HG02588 (cell line): ENCODE measurements around the gene SYT9.

Source experiments
- ATAC-seq: cut with Tn5 transposase; IDR thresholded peaks from one replicate; pipeline ENCODE4 v1.9.1; 2021; ENCODE audit warnings: mild to moderate bottlenecking, moderate library complexity; ENCODE audit not compliant: unreplicated experiment

SYT9 gene

DNA sequence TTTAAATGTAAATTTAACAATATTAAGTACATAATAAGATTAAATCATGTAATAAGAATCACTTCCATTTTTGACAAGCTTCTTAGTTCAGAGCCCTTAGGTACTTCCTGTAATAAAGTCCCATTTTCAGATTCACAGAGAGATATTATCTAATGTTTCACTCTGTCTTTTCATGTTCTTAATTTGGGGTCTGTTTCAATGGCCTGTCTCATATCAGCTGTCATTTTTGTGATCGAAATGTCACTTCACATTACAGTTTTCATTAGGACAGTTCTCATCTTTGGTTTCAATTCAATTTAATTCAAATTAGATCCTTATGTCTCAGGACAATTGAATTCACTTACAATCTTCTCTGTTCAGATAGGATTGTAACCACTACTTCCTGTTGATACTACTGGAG is 211.0 kb downstream of the SYT9 start:
- no peak for ATAC-seq

DNA sequence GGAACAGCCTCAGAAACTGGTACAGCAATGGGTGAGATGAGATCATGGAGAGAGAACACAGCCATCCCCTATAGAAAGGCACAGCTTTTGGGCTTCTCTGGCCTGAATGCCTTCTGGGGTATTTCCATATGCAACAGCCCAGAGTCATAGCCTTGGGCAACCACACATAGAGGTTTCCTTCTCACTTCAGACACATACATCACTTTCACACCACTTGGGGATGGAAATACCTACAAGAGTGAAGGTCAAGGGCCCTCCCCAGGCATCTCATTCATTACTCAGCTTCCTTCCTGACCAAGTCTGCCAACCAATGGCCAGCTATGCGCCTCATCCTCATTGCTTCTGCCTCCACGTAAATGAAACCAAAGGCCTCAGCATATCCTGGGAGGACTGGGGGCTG is 215.9 kb downstream of the SYT9 start:
- peak; percentile 95 for ATAC-seq

DNA sequence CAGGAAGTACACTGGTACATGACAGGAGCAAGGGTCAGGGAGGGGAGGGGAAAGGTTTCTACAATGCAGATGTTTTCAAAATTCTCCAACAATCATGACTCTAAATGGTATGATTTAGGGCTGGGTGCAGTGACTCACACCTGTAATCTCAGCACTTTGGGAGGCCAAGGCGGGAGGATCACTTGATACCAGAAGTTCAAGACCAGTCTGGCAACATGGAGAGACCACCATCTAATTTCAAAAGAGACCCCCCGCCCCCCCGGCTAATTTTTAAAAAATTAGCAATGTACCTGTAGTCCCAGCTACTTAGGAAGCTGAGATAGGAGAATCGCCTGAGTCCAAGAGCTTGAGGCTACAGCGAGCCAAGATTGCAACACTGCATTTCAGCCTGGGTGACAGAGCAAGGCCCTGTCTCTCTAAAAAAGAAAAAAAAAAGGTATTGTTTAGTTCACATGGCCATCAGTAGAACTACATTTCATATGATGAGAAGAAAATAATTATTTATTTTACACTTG is 217.7 kb downstream of the SYT9 start:
- no peak for ATAC-seq

- ATAC-seq: no peak
Observed at GRCh38 chr11:7471071-7471470, 219.4 kb downstream of the SYT9 start.

GRCh38 chr11:7473717-7474116 is 222.0 kb downstream of the SYT9 start:
- peak; percentile 95 for ATAC-seq

GRCh38 chr11:7480113-7480512 is 228.4 kb downstream of the SYT9 start:
- ATAC-seq: no peak

GRCh38 chr11:7484131-7484530 is 232.4 kb downstream of the SYT9 start:
- no peak for ATAC-seq

GRCh38 chr11:7484645-7485044 is 232.9 kb downstream of the SYT9 start:
- no peak for ATAC-seq

GRCh38 chr11:7485186-7486097 is 233.7 kb downstream of the SYT9 start, which contains the start of gene OLFML1:
OLFML1 (plus strand) TSS chr11:7485506; CDS start chr11:7485876, 370 bp downstream.
- no peak for ATAC-seq

GRCh38 chr11:7486098-7486780 is 234.5 kb downstream of the SYT9 start:
- no peak for ATAC-seq

- ATAC-seq: no peak
Observed at GRCh38 chr11:7486781-7487140, 235.1 kb downstream of the SYT9 start.

DNA sequence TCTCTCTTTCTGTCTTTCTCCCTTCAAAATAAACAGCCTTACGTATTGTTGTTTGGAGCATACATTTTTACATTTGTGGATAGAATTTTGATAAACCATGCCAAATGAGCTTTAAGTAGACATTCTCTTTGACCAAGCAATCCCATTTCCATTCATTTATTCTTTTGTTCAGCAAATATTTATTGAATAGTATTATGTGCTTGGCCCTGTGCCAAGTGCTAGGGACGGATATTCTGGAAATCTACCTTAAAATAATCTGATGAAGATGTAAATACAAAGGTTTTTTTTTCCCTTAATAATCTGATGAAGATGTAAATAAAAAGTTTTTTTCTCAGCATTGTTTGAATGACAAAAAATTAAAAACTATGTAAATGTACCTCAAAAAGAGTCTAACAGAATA is 235.7 kb downstream of the SYT9 start:
- no peak for ATAC-seq

DNA sequence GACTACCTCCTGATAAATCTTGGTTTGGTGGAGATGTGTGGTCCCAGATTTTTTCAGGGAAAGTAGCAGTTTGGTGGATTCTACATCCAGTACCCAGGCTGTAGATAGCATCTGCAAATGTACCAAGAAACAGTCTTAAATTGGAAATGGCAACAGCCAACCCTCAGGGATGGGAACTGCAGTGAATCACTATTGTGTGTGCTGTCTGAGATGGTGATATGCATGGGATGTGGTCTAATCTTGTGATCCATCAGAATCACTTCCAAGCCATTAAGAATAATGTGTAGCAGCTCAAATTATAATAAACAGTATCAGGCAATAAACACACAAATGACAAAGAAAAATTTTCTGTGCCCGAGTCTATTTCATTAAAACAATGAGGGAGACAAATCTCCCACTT is 237.0 kb downstream of the SYT9 start:
- ATAC-seq: no peak

- ATAC-seq: no peak
Observed at GRCh38 chr11:7489376-7489775, 237.7 kb downstream of the SYT9 start.

GRCh38 chr11:7490054-7490453 is 238.3 kb downstream of the SYT9 start:
- no peak for ATAC-seq

- ATAC-seq: no peak
Observed at GRCh38 chr11:7490535-7490934, 238.8 kb downstream of the SYT9 start.

DNA sequence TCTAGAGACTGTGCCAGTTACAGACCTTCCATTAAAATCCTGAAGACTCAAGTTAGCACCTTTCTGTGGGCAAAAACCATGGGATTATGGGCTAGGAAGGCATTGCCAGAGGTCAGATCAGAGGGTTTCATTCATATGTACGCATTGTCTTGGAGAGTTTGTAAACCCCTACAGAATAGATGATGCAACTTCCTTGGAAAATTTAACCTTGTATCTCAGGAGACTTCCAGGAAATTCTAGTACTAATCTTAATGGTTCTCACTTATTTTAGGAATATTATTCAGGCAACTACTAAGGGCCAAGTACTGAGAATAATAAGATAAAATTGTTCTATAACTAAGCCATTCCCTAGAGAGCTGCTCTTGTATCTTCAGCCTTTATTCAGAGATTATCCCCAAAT is 240.5 kb downstream of the SYT9 start:
- no peak for ATAC-seq

DNA sequence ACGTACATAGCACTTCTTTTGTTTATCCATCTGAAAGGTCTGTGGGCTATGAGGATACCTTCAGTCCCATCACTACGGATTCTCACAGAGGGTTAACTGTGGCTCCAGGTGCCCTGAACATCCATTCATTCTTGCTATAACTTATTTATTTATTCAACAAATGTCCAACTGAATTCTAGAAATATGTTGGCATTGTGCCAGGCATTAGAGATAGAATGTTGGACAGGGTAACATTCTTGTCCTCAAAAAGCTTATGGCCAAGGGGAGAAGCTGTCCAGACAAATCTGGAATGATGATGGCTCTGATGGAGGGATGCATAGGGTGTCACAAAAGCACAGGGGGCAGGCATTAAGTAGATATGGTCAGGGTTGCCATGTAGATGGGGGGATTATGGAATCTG is 242.0 kb downstream of the SYT9 start:
- no peak for ATAC-seq

GRCh38 chr11:7494086-7494745 is 242.5 kb downstream of the SYT9 start:
- ATAC-seq: no peak

DNA sequence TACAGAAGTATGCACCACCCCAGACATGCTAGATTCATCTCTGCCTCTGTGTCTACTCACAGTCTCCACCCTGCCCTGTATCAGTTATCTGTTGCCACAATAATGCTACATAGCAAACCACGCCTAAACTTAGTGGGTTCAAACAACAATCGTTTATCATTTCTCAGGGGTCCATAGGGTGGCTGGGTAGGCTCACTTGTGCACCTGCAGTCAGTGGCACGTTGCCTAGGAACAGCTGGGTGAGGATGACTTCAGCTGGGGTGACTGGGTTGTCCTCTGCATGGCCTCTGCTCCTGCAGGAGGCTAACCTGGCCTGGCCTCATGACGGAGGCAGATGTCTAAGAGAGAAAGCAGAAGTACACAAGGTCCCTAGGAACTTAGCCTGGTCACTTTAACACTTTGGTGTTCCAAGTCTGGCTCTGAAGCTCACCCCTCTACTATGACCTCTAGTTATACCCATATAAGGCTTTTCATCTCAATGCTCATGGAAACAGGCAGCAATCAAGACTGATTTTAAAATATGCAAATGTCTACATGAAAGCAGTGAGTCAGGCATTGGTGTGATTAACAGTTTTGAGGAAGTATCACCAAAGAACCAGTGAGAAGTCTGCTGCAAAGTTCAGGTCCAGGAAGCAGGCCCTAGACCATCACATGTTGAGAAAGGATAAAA is 244.3 kb downstream of the SYT9 start:
- peak; percentile 92 for ATAC-seq

GRCh38 chr11:7498193-7498592 is 246.5 kb downstream of the SYT9 start:
- ATAC-seq: no peak
